ENCODE measurements around the gene IRF5. TPM values are rescaled to one million over a fixed set of nuclear protein-coding genes. Genes with fewer than 3 reads are reported as not detected.

IRF5 gene
- total and polyA plus RNA-seq, 7 donors: 0.44 to 1.6 (median 1.2) TPM

DNA sequence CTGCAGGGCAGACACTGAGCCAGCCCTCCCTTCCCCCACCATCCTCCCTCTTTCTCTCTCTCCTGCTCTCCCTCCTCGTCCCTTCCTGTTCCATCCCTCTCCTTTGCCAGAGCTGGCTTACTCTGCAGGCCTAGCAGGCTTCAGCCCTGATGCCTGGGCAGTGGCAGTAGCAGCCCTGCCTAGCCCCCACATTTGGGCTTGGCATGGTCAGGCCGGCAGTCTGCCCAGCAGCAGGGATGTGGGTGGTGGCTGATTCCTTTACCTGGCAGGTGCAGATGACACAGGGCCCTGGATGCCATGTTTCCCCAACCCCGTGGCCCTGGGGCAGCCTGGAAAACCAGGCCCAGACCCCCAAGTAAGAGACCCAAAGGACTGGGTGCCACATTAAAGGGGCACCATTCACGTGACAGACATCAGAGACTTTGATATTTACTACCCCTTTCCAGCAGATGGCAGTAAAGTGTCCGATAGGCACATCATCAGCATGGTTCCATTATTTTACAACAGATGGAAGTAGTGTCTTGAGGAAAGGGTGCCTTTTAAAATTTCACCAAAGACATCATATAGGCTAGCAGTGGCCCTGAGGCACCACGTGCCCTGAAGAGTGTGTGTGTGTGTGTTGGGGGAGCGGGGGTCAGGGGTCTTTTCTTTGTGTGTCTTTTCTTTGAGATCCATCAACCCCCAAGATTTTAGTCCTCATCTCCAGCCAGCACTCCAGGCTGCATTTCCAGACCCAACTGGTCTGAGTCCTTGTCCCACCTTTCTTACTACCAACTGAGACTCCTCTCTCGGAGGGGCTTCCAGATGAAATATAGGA, 33.1 kb upstream of the IRF5 start:
- 38 to 42% (median 42%) methylated on average over 7 to 8 of the region's 8 CpGs for WGBS, 3 donors
- no peak overlapping the region for H3K27ac ChIP-seq
- intact Hi-C loops (cut with DNase I): loop anchor here in 1 of 2 donors (2.0 kb wide), 1 partner anchor 186 kb away; no protein-coding TSS in a partner anchor
- H3K4me1 ChIP-seq: no peaks in the 10 kb centered on the region
- peaks cover 5% of the 10 kb centered on the region for H3K9me3 ChIP-seq
- TF ChIP-seq, protein P1, sequence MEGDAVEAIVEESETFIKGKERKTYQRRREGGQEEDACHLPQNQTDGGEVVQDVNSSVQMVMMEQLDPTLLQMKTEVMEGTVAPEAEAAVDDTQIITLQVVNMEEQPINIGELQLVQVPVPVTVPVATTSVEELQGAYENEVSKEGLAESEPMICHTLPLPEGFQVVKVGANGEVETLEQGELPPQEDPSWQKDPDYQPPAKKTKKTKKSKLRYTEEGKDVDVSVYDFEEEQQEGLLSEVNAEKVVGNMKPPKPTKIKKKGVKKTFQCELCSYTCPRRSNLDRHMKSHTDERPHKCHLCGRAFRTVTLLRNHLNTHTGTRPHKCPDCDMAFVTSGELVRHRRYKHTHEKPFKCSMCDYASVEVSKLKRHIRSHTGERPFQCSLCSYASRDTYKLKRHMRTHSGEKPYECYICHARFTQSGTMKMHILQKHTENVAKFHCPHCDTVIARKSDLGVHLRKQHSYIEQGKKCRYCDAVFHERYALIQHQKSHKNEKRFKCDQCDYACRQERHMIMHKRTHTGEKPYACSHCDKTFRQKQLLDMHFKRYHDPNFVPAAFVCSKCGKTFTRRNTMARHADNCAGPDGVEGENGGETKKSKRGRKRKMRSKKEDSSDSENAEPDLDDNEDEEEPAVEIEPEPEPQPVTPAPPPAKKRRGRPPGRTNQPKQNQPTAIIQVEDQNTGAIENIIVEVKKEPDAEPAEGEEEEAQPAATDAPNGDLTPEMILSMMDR (IDR thresholded peaks at IDR 0.05): peak; percentile 66
- H3K36me3 ChIP-seq (ENCODE audit: insufficient read depth in 1 of 2, low read depth in 1 of 2): no peaks in the 10 kb centered on the region
- H3K27me3 ChIP-seq (ENCODE audit: insufficient read depth in 3 of 3, low read length in 2 of 3): peaks cover 0 to 24% (median 10%) of the 10 kb centered on the region in 3 donors
- DNase-seq (no peak), ATAC-seq (peak; percentile 49 to 85 (median 63))
- no peak overlapping the region for H3K4me3 ChIP-seq

DNA sequence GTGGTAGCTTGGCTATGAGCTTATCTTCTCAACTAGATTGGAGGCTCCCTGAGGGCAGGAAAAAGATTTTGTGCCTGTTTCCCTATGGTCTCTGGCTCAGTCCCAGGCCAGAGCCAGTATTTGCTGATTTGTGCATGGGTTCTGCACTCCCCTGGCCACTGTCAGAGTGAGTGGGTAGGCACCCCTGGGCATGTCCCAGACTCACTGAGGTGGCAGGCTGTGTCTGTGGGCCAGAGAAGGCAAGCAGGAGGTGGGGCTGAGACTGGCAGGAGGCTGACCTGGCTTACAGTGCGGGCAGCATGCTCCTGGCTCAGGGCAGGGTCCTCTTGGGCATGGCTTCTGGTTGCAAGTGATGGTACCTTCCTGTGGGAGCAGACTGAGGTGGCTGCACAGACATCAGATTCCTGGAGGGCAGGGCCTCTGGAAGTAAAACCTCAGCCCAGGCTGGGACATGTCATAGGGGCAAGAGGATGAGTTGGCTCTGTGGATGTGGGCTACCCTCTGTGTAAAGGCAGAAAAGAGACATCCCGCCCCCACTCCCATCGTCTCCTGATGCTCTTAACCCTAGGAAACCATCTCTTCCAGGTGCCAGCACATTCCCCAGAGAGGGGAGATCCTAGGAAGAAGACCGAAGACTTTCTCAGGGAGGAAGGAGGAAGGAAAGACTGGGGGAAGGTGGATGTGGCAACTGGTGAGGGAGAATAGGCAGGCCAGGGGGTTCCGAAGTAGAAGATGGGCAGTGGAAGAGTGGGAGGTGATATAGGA, 31.5 kb upstream of the IRF5 start:
- no peaks in the 10 kb centered on the region for H3K4me1 ChIP-seq
- no peak for ATAC-seq
- peaks cover 0 to 39% (median 20%) of the 10 kb centered on the region in 3 donors for H3K27me3 ChIP-seq (ENCODE audit: insufficient read depth in 3 of 3, low read length in 2 of 3)
- intact Hi-C loops (cut with DNase I): loop anchor here in 1 of 2 donors (1.0 kb wide), 1 partner anchor 185 kb away; no protein-coding TSS in a partner anchor
- no peaks in the 10 kb centered on the region for H3K36me3 ChIP-seq (ENCODE audit: insufficient read depth in 1 of 2, low read depth in 1 of 2)
- H3K4me3 ChIP-seq: no peak overlapping the region
- H3K27ac ChIP-seq: no peak overlapping the region
- TF ChIP-seq, protein P1 (IDR thresholded peaks at IDR 0.05): no peak
- 82 to 87% (median 83%) methylated on average over 5 of the region's 5 CpGs for WGBS, 3 donors
- DNase-seq: no peak
- no peaks in the 10 kb centered on the region for H3K9me3 ChIP-seq

GRCh38 chr7:128906766-128907559, 30.8 kb upstream of the IRF5 start:
- 82 to 86% (median 84%) methylated on average over 19 of the region's 19 CpGs for WGBS, 3 donors
- Histone ChIP-seq H3K4me3 (no peak overlapping the region), H3K27ac (no peak overlapping the region), H3K4me1 (no peaks in the 10 kb centered on the region), H3K36me3 (ENCODE audit: insufficient read depth in 1 of 2, low read depth in 1 of 2) (no peaks in the 10 kb centered on the region), H3K9me3 (no peaks in the 10 kb centered on the region), H3K27me3 (ENCODE audit: insufficient read depth in 3 of 3, low read length in 2 of 3) (peaks cover 0 to 47% (median 20%) of the 10 kb centered on the region in 3 donors)
- DNase-seq: no peak
- TF ChIP-seq, protein P1 (IDR thresholded peaks at IDR 0.05): no peak
- intact Hi-C loops (cut with DNase I): loop anchor here in 1 of 2 donors (1.0 kb wide), 1 partner anchor 184 kb away; no protein-coding TSS in a partner anchor
- no peak for ATAC-seq

- intact Hi-C loops (cut with DNase I): no loop called here
- peaks cover 0 to 56% (median 21%) of the 10 kb centered on the region in 3 donors for H3K27me3 ChIP-seq (ENCODE audit: insufficient read depth in 3 of 3, low read length in 2 of 3)
- DNase-seq (no peak), ATAC-seq (no peak)
- WGBS, 3 donors: 86 to 90% (median 88%) methylated on average over 6 of the region's 6 CpGs
- no peaks in the 10 kb centered on the region for H3K9me3 ChIP-seq
- no peak overlapping the region for H3K4me3 ChIP-seq
- TF ChIP-seq, protein P1 (IDR thresholded peaks at IDR 0.05): no peak
- H3K4me1 ChIP-seq: no peaks in the 10 kb centered on the region
- H3K27ac ChIP-seq: no peak overlapping the region
- no peaks in the 10 kb centered on the region for H3K36me3 ChIP-seq (ENCODE audit: insufficient read depth in 1 of 2, low read depth in 1 of 2)
These were observed 28.7 kb upstream of the IRF5 start for GRCh38 chr7:128908750-128909624.
